Endothelial cell of umbilical vein (primary cell): ENCODE data around the gene DCC.

Experiments
- CTCF ChIP-seq, 2 donors: IDR thresholded peaks; 1 replicate in 1 of 2; 2 replicates in 1 of 2; pipeline ENCODE4 v1.5.1; 2011; ENCODE audit warnings: low read length in 2 of 2, mild to moderate bottlenecking in 2 of 2, moderate library complexity in 2 of 2, control low read depth in 1 of 2, inconsistent platforms in 1 of 2, low read depth in 1 of 2; ENCODE audit not compliant: insufficient read depth in 1 of 2; ENCODE audit errors: extremely low read depth in 1 of 2
- EZH2 ChIP-seq: IDR thresholded peaks from 2 replicates; pipeline ENCODE4 v1.6.1; 2012; ENCODE audit warnings: borderline replicate concordance, low read depth, mild to moderate bottlenecking, moderate library complexity, low read length, inconsistent platforms; ENCODE audit not compliant: severe bottlenecking
- MAX ChIP-seq: IDR thresholded peaks from 2 replicates; pipeline ENCODE4 v1.6.1; 2011; ENCODE audit not compliant: insufficient read depth, insufficient read length
- POLR2A ChIP-seq: IDR thresholded peaks from 2 replicates; pipeline ENCODE4 v1.6.1; 2012; ENCODE audit warnings: low read depth, mild to moderate bottlenecking, control low read depth, low read length
- POLR2AphosphoS5 ChIP-seq: IDR thresholded peaks from 2 replicates; pipeline ENCODE4 v1.6.1; 2012; ENCODE audit warnings: low read depth, mild to moderate bottlenecking, control low read depth, low read length, moderate library complexity; ENCODE audit not compliant: insufficient read depth

DNA sequence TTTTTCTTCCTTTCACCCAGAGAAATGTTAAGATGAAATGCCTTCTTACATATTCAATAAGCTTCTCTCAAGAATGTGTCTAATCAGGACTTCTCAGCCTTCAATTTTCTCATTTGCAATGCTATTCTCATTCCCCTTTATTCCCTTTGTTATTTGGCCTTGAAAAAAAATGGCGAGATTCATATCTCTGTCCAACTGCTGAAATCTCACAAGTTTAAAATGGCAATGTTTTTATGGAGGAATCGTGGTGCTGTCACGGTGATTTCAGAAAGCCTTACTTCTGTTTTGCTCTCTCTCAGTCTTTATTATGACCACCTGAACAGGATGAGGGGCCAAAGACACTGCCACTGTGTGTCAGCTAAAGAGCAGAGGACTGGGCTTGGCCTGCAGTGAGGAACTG, 928.5 kb downstream of the DCC start:
- TF ChIP-seq CTCF (IDR thresholded peaks at IDR 0.05; ENCODE audit: extremely low read depth in 1 of 2, insufficient read depth in 1 of 2, low read depth in 1 of 2, low read length in 2 of 2) (no peak), POLR2A (no peak), POLR2AphosphoS5 (no peak), MAX (no peak), EZH2 (no peak)
